IPS DF 6.9 (cell line): ENCODE results near the gene BCLAF1.

Experiments used
- DNase-seq: peaks from one replicate; pipeline ENCODE4 v3.0.0-alpha.2; 2013; ENCODE audit warnings: low read depth, low spot score
- H3K27ac ChIP-seq: one replicate; pipeline ENCODE4 v1.5.1; 2013; ENCODE audit warnings: low read length, control low read depth
- H3K27me3 ChIP-seq: 2 replicates; pipeline ENCODE4 v1.6.1; 2013; ENCODE audit warnings: mild to moderate bottlenecking, low read length; ENCODE audit not compliant: control insufficient read depth, insufficient read depth
- H3K36me3 ChIP-seq: 2 replicates; pipeline ENCODE4 v1.6.1; 2013; ENCODE audit warnings: low read length; ENCODE audit not compliant: control insufficient read depth, insufficient read depth
- H3K4me1 ChIP-seq: 2 replicates; pipeline ENCODE4 v1.6.1; 2013; ENCODE audit warnings: low read length; ENCODE audit not compliant: control insufficient read depth, insufficient read depth
- H3K4me3 ChIP-seq: 2 replicates; pipeline ENCODE4 v1.5.1; 2013; ENCODE audit warnings: mild to moderate bottlenecking, low read length
- H3K9me3 ChIP-seq: 2 replicates; pipeline ENCODE4 v1.6.1; 2013; ENCODE audit warnings: low read length, inconsistent platforms; ENCODE audit not compliant: control insufficient read depth, insufficient read depth
- WGBS: extraction: QIAGEN DNeasy Blood & Tissue Kit; methylation state at CpG from one replicate; pipeline ENCODE4 v1.1.7; 2013; ENCODE audit warnings: mixed read lengths, missing lambda C conversion rate; ENCODE audit not compliant: insufficient read length, insufficient coverage; 5-methylcytosine and 5-hydroxymethylcytosine counted together

The BCLAF1 gene, protein sequence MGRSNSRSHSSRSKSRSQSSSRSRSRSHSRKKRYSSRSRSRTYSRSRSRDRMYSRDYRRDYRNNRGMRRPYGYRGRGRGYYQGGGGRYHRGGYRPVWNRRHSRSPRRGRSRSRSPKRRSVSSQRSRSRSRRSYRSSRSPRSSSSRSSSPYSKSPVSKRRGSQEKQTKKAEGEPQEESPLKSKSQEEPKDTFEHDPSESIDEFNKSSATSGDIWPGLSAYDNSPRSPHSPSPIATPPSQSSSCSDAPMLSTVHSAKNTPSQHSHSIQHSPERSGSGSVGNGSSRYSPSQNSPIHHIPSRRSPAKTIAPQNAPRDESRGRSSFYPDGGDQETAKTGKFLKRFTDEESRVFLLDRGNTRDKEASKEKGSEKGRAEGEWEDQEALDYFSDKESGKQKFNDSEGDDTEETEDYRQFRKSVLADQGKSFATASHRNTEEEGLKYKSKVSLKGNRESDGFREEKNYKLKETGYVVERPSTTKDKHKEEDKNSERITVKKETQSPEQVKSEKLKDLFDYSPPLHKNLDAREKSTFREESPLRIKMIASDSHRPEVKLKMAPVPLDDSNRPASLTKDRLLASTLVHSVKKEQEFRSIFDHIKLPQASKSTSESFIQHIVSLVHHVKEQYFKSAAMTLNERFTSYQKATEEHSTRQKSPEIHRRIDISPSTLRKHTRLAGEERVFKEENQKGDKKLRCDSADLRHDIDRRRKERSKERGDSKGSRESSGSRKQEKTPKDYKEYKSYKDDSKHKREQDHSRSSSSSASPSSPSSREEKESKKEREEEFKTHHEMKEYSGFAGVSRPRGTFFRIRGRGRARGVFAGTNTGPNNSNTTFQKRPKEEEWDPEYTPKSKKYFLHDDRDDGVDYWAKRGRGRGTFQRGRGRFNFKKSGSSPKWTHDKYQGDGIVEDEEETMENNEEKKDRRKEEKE

GRCh38 chr6:136289579-136290409, at the start of gene BCLAF1:
Gene BCLAF1, minus strand, starts transcription at chr6:136289846. Its CDS starts 9,980 bp downstream, at chr6:136279866.
- Histone ChIP-seq H3K27me3 (no peaks in the 10 kb centered on the region), H3K9me3 (no peaks in the 10 kb centered on the region), H3K36me3 (no peaks in the 10 kb centered on the region), H3K4me1 (no peaks in the 10 kb centered on the region), H3K27ac (no peak within 1 kb of the TSS), H3K4me3 (peak within 1 kb of the TSS; percentile 85)
- WGBS, result no CpG with 5 or more reads among the region's 60 CpGs
- DNase-seq, result peak; percentile 99

GRCh38 chr6:136338486-136338885, 48.8 kb upstream of the BCLAF1 start:
- H3K27ac ChIP-seq, result no peak overlapping the region
- H3K9me3 ChIP-seq, result no peaks in the 10 kb centered on the region
- H3K4me1 ChIP-seq, result no peaks in the 10 kb centered on the region
- H3K4me3 ChIP-seq, result no peak overlapping the region
- no peaks in the 10 kb centered on the region for H3K27me3 ChIP-seq
- no CpG with 5 or more reads among the region's 4 CpGs for WGBS
- H3K36me3 ChIP-seq, result no peaks in the 10 kb centered on the region
- no peak for DNase-seq

DNA sequence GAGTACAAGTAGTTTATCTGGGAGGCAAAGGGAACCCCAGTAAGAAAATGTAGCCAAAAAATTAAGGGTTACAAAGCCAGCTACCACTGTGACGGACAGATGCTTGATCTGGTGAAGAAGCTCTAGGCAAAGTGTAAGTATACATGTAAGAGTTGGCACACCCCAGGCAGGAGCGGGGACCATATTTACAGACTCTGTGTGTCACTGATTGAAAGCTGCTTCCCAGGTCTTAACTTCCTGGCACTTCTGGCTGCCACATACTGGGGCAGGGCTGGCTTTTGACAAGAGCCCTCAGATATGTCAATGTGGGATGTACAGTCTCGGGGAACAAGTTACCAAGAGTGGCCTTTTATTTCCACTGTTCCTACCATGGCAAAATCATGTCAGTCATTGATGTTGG, 48.0 kb upstream of the BCLAF1 start:
- Histone ChIP-seq H3K9me3 (no peaks in the 10 kb centered on the region), H3K4me1 (no peaks in the 10 kb centered on the region), H3K4me3 (no peak overlapping the region), H3K36me3 (no peaks in the 10 kb centered on the region), H3K27ac (no peak overlapping the region), H3K27me3 (no peaks in the 10 kb centered on the region)
- DNase-seq, result no peak
- no CpG with 5 or more reads among the region's 3 CpGs for WGBS

DNA sequence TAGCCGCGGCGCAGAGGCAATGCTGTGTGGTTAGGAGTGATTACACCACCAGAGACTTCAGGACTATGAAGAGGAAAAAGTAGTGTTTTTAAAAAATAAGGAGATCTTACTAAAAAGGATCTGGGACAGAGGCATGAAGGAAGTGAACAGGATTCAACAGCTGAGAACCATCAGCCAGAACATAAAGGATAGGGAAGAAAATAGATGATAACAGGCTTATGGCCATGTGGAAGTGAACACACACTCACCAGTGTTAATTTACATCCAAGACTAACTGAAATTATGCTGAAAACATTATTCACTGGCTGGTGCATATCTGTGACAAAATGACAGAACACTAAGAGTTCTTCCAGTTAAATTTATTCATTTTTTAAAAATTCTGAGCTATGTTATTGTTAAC, 47.5 kb upstream of the BCLAF1 start:
- H3K4me3 ChIP-seq, result no peak overlapping the region
- H3K9me3 ChIP-seq, result no peaks in the 10 kb centered on the region
- WGBS, result no CpG with 5 or more reads among the region's 3 CpGs
- H3K27ac ChIP-seq, result no peak overlapping the region
- no peaks in the 10 kb centered on the region for H3K36me3 ChIP-seq
- no peak for DNase-seq
- H3K27me3 ChIP-seq, result no peaks in the 10 kb centered on the region
- H3K4me1 ChIP-seq, result no peaks in the 10 kb centered on the region

- Histone ChIP-seq H3K9me3 (no peaks in the 10 kb centered on the region), H3K27me3 (no peaks in the 10 kb centered on the region), H3K4me1 (no peaks in the 10 kb centered on the region), H3K27ac (no peak overlapping the region), H3K4me3 (no peak overlapping the region), H3K36me3 (no peaks in the 10 kb centered on the region)
- no CpG with 5 or more reads among the region's 12 CpGs for WGBS
- DNase-seq, result no peak
Measured at GRCh38 chr6:136335736-136336363, 46.2 kb upstream of the BCLAF1 start.

GRCh38 chr6:136334853-136335252, 45.2 kb upstream of the BCLAF1 start:
- Histone ChIP-seq H3K9me3 (no peaks in the 10 kb centered on the region), H3K27me3 (no peaks in the 10 kb centered on the region), H3K27ac (no peak overlapping the region), H3K4me3 (no peak overlapping the region), H3K36me3 (no peaks in the 10 kb centered on the region), H3K4me1 (no peaks in the 10 kb centered on the region)
- no CpG with 5 or more reads among the region's 9 CpGs for WGBS
- DNase-seq, result no peak

- WGBS, result no CpG with 5 or more reads among the region's 13 CpGs
- H3K36me3 ChIP-seq, result no peaks in the 10 kb centered on the region
- no peak overlapping the region for H3K4me3 ChIP-seq
- no peaks in the 10 kb centered on the region for H3K9me3 ChIP-seq
- DNase-seq, result no peak
- no peak overlapping the region for H3K27ac ChIP-seq
- no peaks in the 10 kb centered on the region for H3K27me3 ChIP-seq
- no peaks in the 10 kb centered on the region for H3K4me1 ChIP-seq
Measured at GRCh38 chr6:136334465-136334846, 44.8 kb upstream of the BCLAF1 start.

- no peaks in the 10 kb centered on the region for H3K27me3 ChIP-seq
- no peaks in the 10 kb centered on the region for H3K9me3 ChIP-seq
- no peak overlapping the region for H3K27ac ChIP-seq
- no peak overlapping the region for H3K4me3 ChIP-seq
- no peaks in the 10 kb centered on the region for H3K36me3 ChIP-seq
- no peak for DNase-seq
- WGBS, result no CpG with 5 or more reads among the region's 11 CpGs
- H3K4me1 ChIP-seq, result no peaks in the 10 kb centered on the region
Measured at GRCh38 chr6:136333824-136334464, 44.3 kb upstream of the BCLAF1 start.

DNA sequence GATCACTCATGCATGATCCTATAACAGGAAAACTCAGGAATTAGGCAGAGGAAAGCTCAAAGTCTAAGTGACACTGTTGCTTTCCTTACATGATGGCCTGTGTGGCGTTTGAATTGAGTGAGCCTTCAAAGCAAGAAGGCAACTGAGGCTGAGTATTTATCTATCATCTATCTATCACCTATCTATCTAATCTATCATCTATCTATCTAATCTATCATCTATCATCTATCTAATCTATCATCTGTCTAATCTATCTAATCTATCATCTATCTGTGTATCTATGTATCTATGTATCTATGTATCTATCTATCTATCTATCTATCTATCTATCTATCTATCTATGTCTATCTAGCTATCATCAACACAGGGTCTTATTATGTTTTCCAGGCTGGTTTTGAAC, 41.8 kb upstream of the BCLAF1 start:
- no CpG with 5 or more reads among the region's 1 CpG for WGBS
- H3K4me1 ChIP-seq, result no peaks in the 10 kb centered on the region

More for the DNA sequence above, 41.8 kb upstream of the BCLAF1 start:
- no peaks in the 10 kb centered on the region for H3K36me3 ChIP-seq
- DNase-seq, result no peak
- no peaks in the 10 kb centered on the region for H3K27me3 ChIP-seq
- H3K4me3 ChIP-seq, result no peak overlapping the region
- H3K27ac ChIP-seq, result no peak overlapping the region
- H3K9me3 ChIP-seq, result no peaks in the 10 kb centered on the region
